Neural progenitor cell (in vitro differentiated cells): Measurements from ENCODE around the gene ASAP2. TPM values are rescaled to one million over a fixed set of nuclear protein-coding genes. Genes with fewer than 3 reads are reported as not detected.

Source experiments
- DNase-seq: peaks from one replicate; pipeline ENCODE4 v3.0.0-alpha.2; 2016; ENCODE audit warnings: low spot score
- H2AFZ ChIP-seq: fragments of 200-600 bp; sonication (generic); replicated peaks from 2 replicates; pipeline ENCODE4 v1.6.1; 2016; ENCODE audit warnings: antibody characterized with exemption
- H3F3A ChIP-seq: fragments of 200-600 bp; sonication (generic); 2 replicates; pipeline ENCODE4 v1.6.1; 2016; ENCODE audit warnings: antibody characterized with exemption, low read depth
- H3K27ac ChIP-seq: fragments of 200-600 bp; sonication (generic); 2 replicates; pipeline ENCODE4 v1.5.1; 2016; ENCODE audit warnings: mild to moderate bottlenecking
- H3K27me3 ChIP-seq: fragments of 200-600 bp; sonication (generic); 2 replicates; pipeline ENCODE4 v1.6.1; 2016; ENCODE audit warnings: mild to moderate bottlenecking, moderate library complexity
- H3K36me3 ChIP-seq: fragments of 200-600 bp; sonication (generic); 2 replicates; pipeline ENCODE4 v1.5.1; 2016
- H3K4me1 ChIP-seq: fragments of 200-600 bp; sonication (generic); 2 replicates; pipeline ENCODE4 v1.6.1; 2016; ENCODE audit warnings: mixed run types
- H3K4me2 ChIP-seq: fragments of 200-600 bp; sonication (generic); 2 replicates; pipeline ENCODE4 v1.6.1; 2016
- H3K4me3 ChIP-seq: fragments of 200-600 bp; sonication (generic); 2 replicates; pipeline ENCODE4 v1.5.1; 2016
- H3K79me2 ChIP-seq: fragments of 200-600 bp; sonication (generic); 2 replicates; pipeline ENCODE4 v1.6.1; 2016; ENCODE audit warnings: low read depth
- H3K9ac ChIP-seq: fragments of 200-600 bp; sonication (generic); 2 replicates; pipeline ENCODE4 v1.6.1; 2016
- H3K9me3 ChIP-seq: fragments of 200-600 bp; sonication (generic); 2 replicates; pipeline ENCODE4 v1.5.1; 2016; ENCODE audit warnings: low read depth
- H4K20me1 ChIP-seq: fragments of 200-600 bp; sonication (generic); 2 replicates; pipeline ENCODE4 v1.6.1; 2016; ENCODE audit warnings: low read depth
- H3K27ac Mint-ChIP-seq: 3 replicates; pipeline ENCODE4 v1.8.0; 2021; ENCODE audit warnings: mixed read lengths
- H3K27me3 Mint-ChIP-seq: 2 replicates; pipeline ENCODE4 v1.8.0; 2022; ENCODE audit warnings: low read depth, mild to moderate bottlenecking, inconsistent platforms, moderate library complexity, mixed read lengths; ENCODE audit not compliant: insufficient read depth
- H3K36me3 Mint-ChIP-seq: 3 replicates; pipeline ENCODE4 v1.8.0; 2021; ENCODE audit warnings: mixed read lengths
- H3K4me1 Mint-ChIP-seq: 3 replicates; pipeline ENCODE4 v1.8.0; 2021; ENCODE audit warnings: mixed read lengths
- H3K4me3 Mint-ChIP-seq: 3 replicates; pipeline ENCODE4 v1.8.0; 2021; ENCODE audit warnings: mild to moderate bottlenecking, moderate library complexity, mixed read lengths
- H3K9me3 Mint-ChIP-seq: 3 replicates; pipeline ENCODE4 v1.8.0; 2020; ENCODE audit warnings: mixed read lengths
- CTCF ChIP-seq: fragments of 200-600 bp; sonication (generic); IDR thresholded peaks from 2 replicates; pipeline ENCODE4 v1.5.1; 2017; ENCODE audit warnings: antibody characterized with exemption, mild to moderate bottlenecking
- EZH2 ChIP-seq: fragments of 200-600 bp; sonication (generic); IDR thresholded peaks from 2 replicates; pipeline ENCODE4 v1.6.1; 2017; ENCODE audit warnings: antibody characterized with exemption, mild to moderate bottlenecking, moderate library complexity
- EZH2phosphoT487 ChIP-seq: fragments of 200-600 bp; sonication (generic); IDR thresholded peaks from 2 replicates; pipeline ENCODE4 v1.6.1; 2017; ENCODE audit warnings: antibody characterized with exemption
- total RNA-seq: library from RNA; depleted of rRNA; stranded (reverse); fragments of >200 nt; gene quantifications from 2 replicates; pipeline ENCODE4 v1.2.3, GENCODE V29; 2015; ENCODE audit warnings: low replicate concordance

ASAP2 gene
- total RNA-seq, 1 donor from 2014 or later = 31.7 TPM

- Mint-ChIP-seq H3K27me3 (peaks cover 4% of the 10 kb centered on the region), H3K4me1 (peaks cover 11% of the 10 kb centered on the region), H3K9me3 (peaks cover 4% of the 10 kb centered on the region), H3K4me3 (no peak overlapping the region), H3K36me3 (peaks cover 39% of the 10 kb centered on the region), H3K27ac (no peak overlapping the region)
- H3F3A ChIP-seq = no peaks in the 10 kb centered on the region
- H3K4me1 ChIP-seq = no peaks in the 10 kb centered on the region
- no peak overlapping the region for H2AFZ ChIP-seq
- no peak for DNase-seq
- H3K4me2 ChIP-seq = no peak overlapping the region
- no peaks in the 10 kb centered on the region for H3K9me3 ChIP-seq
- no peak overlapping the region for H3K27ac ChIP-seq
- no peak overlapping the region for H3K4me3 ChIP-seq
- H4K20me1 ChIP-seq = no peaks in the 10 kb centered on the region
- H3K9ac ChIP-seq = no peak overlapping the region
- no peaks in the 10 kb centered on the region for H3K36me3 ChIP-seq
- no peaks in the 10 kb centered on the region for H3K79me2 ChIP-seq
- no peak for TF ChIP-seq EZH2
- no peak for TF ChIP-seq CTCF
- TF ChIP-seq EZH2phosphoT487 = no peak
- no peaks in the 10 kb centered on the region for H3K27me3 ChIP-seq
Observed at GRCh38 chr2:9342659-9343058, 136.0 kb downstream of the ASAP2 start.

GRCh38 chr2:9343524-9343923 is 136.9 kb downstream of the ASAP2 start:
- Mint-ChIP-seq H3K27me3 (peaks cover 3% of the 10 kb centered on the region), H3K4me3 (no peak overlapping the region), H3K9me3 (peaks cover 4% of the 10 kb centered on the region), H3K36me3 (peaks cover 34% of the 10 kb centered on the region), H3K27ac (no peak overlapping the region), H3K4me1 (peaks cover 11% of the 10 kb centered on the region)
- no peak overlapping the region for H3K4me3 ChIP-seq
- TF ChIP-seq EZH2phosphoT487 = no peak
- TF ChIP-seq CTCF = no peak
- no peak for TF ChIP-seq EZH2
- no peaks in the 10 kb centered on the region for H3K79me2 ChIP-seq
- H3K4me1 ChIP-seq = no peaks in the 10 kb centered on the region
- H3K9ac ChIP-seq = no peak overlapping the region
- no peaks in the 10 kb centered on the region for H3F3A ChIP-seq
- no peak overlapping the region for H2AFZ ChIP-seq
- H3K27me3 ChIP-seq = no peaks in the 10 kb centered on the region
- H4K20me1 ChIP-seq = no peaks in the 10 kb centered on the region
- H3K9me3 ChIP-seq = no peaks in the 10 kb centered on the region
- H3K36me3 ChIP-seq = no peaks in the 10 kb centered on the region
- DNase-seq = no peak
- no peak overlapping the region for H3K4me2 ChIP-seq
- no peak overlapping the region for H3K27ac ChIP-seq

GRCh38 chr2:9344434-9344833 is 137.8 kb downstream of the ASAP2 start:
- H3K9me3 Mint-ChIP-seq = peaks cover 4% of the 10 kb centered on the region
- no peak for DNase-seq
- peaks cover 37% of the 10 kb centered on the region for H3K36me3 Mint-ChIP-seq
- peaks cover 3% of the 10 kb centered on the region for H3K27me3 Mint-ChIP-seq
- no peak overlapping the region for H3K4me2 ChIP-seq
- no peak overlapping the region for H2AFZ ChIP-seq
- H3K36me3 ChIP-seq = no peaks in the 10 kb centered on the region
- no peaks in the 10 kb centered on the region for H3K79me2 ChIP-seq
- H3K4me3 ChIP-seq = no peak overlapping the region
- H3F3A ChIP-seq = no peaks in the 10 kb centered on the region
- H3K27ac ChIP-seq = no peak overlapping the region
- TF ChIP-seq EZH2 = no peak
- no peak for TF ChIP-seq CTCF
- TF ChIP-seq EZH2phosphoT487 = no peak
- H3K9ac ChIP-seq = no peak overlapping the region
- H3K4me1 Mint-ChIP-seq = peaks cover 11% of the 10 kb centered on the region
- H3K9me3 ChIP-seq = no peaks in the 10 kb centered on the region
- H3K4me3 Mint-ChIP-seq = no peak overlapping the region
- H4K20me1 ChIP-seq = no peaks in the 10 kb centered on the region
- no peak overlapping the region for H3K27ac Mint-ChIP-seq
- no peaks in the 10 kb centered on the region for H3K4me1 ChIP-seq
- H3K27me3 ChIP-seq = no peaks in the 10 kb centered on the region

- no peak overlapping the region for H3K4me3 Mint-ChIP-seq
- H3K27me3 Mint-ChIP-seq = peaks cover 3% of the 10 kb centered on the region
- no peak overlapping the region for H3K27ac ChIP-seq
- peaks cover 34% of the 10 kb centered on the region for H3K36me3 Mint-ChIP-seq
- H3K4me2 ChIP-seq = no peak overlapping the region
- H3K79me2 ChIP-seq = no peaks in the 10 kb centered on the region
- no peak overlapping the region for H3K9ac ChIP-seq
- H4K20me1 ChIP-seq = no peaks in the 10 kb centered on the region
- no peak overlapping the region for H2AFZ ChIP-seq
- no peak overlapping the region for H3K4me3 ChIP-seq
- no peak overlapping the region for H3K27ac Mint-ChIP-seq
- no peaks in the 10 kb centered on the region for H3K4me1 ChIP-seq
- peaks cover 4% of the 10 kb centered on the region for H3K9me3 Mint-ChIP-seq
- no peak for DNase-seq
- no peaks in the 10 kb centered on the region for H3K9me3 ChIP-seq
- H3F3A ChIP-seq = no peaks in the 10 kb centered on the region
- peaks cover 11% of the 10 kb centered on the region for H3K4me1 Mint-ChIP-seq
- TF ChIP-seq EZH2phosphoT487 = no peak
- TF ChIP-seq EZH2 = no peak
- no peak for TF ChIP-seq CTCF
- no peaks in the 10 kb centered on the region for H3K27me3 ChIP-seq
- H3K36me3 ChIP-seq = no peaks in the 10 kb centered on the region
Observed at GRCh38 chr2:9345343-9345742, 138.7 kb downstream of the ASAP2 start.
